Measurements from ENCODE around the gene PCP2. TPM values are rescaled to one million over a fixed set of nuclear protein-coding genes. Genes with fewer than 3 reads are reported as not detected.

Gene PCP2
- total and polyA plus RNA-seq, 2 of the 13 experiments (the other 11 are each of a cell fraction or from before 2014, with no cell fraction given): 0.62 TPM; not detected in 1

DNA sequence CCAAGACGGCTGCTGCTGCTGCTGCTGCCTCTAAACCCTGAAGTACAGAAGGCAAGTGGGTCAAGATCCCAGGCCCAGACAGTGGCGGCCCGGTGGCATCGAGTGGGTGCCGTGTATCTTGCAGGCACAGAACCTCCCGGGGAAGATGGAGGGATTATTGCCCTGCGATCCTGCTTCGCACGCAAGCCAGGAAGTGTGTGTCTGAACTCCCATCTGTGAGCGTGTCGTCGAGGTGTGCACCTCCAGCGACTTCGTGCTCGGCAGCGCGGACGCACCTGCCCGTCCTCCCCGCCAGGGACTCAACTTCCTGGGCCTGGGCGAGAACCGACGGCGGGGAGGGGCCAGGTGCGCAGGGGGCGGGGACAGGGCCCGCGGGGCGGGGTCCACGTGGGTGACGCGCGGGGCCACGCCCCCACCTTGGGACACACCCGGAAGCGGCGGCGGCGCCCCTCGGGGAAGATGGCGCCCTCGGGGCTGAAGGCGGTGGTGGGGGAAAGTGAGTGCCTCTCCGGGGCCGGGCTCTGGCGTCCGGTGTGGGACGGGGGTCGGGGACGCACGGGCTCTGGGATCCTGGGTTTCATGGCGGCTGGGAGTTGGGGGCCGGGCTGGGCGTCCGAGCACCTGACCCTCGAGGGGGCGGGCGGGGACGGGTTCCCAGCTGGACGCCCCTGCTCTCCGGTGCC, 3.3 kb upstream of the PCP2 start, which contains the start of gene STXBP2 (continued):
- TF ChIP-seq, protein P1, sequence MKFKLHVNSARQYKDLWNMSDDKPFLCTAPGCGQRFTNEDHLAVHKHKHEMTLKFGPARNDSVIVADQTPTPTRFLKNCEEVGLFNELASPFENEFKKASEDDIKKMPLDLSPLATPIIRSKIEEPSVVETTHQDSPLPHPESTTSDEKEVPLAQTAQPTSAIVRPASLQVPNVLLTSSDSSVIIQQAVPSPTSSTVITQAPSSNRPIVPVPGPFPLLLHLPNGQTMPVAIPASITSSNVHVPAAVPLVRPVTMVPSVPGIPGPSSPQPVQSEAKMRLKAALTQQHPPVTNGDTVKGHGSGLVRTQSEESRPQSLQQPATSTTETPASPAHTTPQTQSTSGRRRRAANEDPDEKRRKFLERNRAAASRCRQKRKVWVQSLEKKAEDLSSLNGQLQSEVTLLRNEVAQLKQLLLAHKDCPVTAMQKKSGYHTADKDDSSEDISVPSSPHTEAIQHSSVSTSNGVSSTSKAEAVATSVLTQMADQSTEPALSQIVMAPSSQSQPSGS (CRISPR knock-in tag; IDR thresholded peaks at IDR 0.05): no peak
- no peak for TF ChIP-seq ZNF558 (CRISPR knock-in tag; IDR thresholded peaks at IDR 0.05; ENCODE audit: borderline replicate concordance)
- TF ChIP-seq, protein P2, sequence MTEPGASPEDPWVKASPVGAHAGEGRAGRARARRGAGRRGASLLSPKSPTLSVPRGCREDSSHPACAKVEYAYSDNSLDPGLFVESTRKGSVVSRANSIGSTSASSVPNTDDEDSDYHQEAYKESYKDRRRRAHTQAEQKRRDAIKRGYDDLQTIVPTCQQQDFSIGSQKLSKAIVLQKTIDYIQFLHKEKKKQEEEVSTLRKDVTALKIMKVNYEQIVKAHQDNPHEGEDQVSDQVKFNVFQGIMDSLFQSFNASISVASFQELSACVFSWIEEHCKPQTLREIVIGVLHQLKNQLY (CRISPR knock-in tag; IDR thresholded peaks at IDR 0.05): no peak
- TF ChIP-seq, protein P3, sequence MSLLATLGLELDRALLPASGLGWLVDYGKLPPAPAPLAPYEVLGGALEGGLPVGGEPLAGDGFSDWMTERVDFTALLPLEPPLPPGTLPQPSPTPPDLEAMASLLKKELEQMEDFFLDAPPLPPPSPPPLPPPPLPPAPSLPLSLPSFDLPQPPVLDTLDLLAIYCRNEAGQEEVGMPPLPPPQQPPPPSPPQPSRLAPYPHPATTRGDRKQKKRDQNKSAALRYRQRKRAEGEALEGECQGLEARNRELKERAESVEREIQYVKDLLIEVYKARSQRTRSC (CRISPR knock-in tag; IDR thresholded peaks at IDR 0.05; ENCODE audit: low read depth): no peak; the same call in 1 of the 2 replicates
- no peak for TF ChIP-seq TP53 (CRISPR knock-in tag; conservative IDR thresholded peaks at IDR 0.05)
- TF ChIP-seq RXRA (CRISPR knock-in tag; IDR thresholded peaks at IDR 0.05): peak; percentile 35; the same call in 1 of the 2 replicates
- no peak for TF ChIP-seq XBP1 (CRISPR knock-in tag; IDR thresholded peaks at IDR 0.05)
- no peak for TF ChIP-seq DNMT3B (CRISPR knock-in tag; conservative IDR thresholded peaks at IDR 0.05)
- TF ChIP-seq CC2D1A (CRISPR knock-in tag; IDR thresholded peaks at IDR 0.05): no peak
- TF ChIP-seq AGO1 (IDR thresholded peaks at IDR 0.05; ENCODE audit: low read depth, low read length, poor library complexity, severe bottlenecking): no peak
- 0 out of 2 replicates have a peak, but pooled peaks have one; percentile 60 for TF ChIP-seq IRX3 (CRISPR knock-in tag; IDR thresholded peaks at IDR 0.05; ENCODE audit: borderline replicate concordance, low read depth)
- no peak for TF ChIP-seq KAT7 (CRISPR knock-in tag; IDR thresholded peaks at IDR 0.05; ENCODE audit: borderline replicate concordance)
- TF ChIP-seq, protein P4, sequence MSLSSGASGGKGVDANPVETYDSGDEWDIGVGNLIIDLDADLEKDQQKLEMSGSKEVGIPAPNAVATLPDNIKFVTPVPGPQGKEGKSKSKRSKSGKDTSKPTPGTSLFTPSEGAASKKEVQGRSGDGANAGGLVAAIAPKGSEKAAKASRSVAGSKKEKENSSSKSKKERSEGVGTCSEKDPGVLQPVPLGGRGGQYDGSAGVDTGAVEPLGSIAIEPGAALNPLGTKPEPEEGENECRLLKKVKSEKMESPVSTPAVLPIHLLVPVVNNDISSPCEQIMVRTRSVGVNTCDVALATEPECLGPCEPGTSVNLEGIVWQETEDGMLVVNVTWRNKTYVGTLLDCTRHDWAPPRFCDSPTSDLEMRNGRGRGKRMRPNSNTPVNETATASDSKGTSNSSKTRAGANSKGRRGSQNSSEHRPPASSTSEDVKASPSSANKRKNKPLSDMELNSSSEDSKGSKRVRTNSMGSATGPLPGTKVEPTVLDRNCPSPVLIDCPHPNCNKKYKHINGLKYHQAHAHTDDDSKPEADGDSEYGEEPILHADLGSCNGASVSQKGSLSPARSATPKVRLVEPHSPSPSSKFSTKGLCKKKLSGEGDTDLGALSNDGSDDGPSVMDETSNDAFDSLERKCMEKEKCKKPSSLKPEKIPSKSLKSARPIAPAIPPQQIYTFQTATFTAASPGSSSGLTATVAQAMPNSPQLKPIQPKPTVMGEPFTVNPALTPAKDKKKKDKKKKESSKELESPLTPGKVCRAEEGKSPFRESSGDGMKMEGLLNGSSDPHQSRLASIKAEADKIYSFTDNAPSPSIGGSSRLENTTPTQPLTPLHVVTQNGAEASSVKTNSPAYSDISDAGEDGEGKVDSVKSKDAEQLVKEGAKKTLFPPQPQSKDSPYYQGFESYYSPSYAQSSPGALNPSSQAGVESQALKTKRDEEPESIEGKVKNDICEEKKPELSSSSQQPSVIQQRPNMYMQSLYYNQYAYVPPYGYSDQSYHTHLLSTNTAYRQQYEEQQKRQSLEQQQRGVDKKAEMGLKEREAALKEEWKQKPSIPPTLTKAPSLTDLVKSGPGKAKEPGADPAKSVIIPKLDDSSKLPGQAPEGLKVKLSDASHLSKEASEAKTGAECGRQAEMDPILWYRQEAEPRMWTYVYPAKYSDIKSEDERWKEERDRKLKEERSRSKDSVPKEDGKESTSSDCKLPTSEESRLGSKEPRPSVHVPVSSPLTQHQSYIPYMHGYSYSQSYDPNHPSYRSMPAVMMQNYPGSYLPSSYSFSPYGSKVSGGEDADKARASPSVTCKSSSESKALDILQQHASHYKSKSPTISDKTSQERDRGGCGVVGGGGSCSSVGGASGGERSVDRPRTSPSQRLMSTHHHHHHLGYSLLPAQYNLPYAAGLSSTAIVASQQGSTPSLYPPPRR (CRISPR knock-in tag; IDR thresholded peaks at IDR 0.05; ENCODE audit: borderline replicate concordance): peak; percentile 67
- TF ChIP-seq, protein P5, sequence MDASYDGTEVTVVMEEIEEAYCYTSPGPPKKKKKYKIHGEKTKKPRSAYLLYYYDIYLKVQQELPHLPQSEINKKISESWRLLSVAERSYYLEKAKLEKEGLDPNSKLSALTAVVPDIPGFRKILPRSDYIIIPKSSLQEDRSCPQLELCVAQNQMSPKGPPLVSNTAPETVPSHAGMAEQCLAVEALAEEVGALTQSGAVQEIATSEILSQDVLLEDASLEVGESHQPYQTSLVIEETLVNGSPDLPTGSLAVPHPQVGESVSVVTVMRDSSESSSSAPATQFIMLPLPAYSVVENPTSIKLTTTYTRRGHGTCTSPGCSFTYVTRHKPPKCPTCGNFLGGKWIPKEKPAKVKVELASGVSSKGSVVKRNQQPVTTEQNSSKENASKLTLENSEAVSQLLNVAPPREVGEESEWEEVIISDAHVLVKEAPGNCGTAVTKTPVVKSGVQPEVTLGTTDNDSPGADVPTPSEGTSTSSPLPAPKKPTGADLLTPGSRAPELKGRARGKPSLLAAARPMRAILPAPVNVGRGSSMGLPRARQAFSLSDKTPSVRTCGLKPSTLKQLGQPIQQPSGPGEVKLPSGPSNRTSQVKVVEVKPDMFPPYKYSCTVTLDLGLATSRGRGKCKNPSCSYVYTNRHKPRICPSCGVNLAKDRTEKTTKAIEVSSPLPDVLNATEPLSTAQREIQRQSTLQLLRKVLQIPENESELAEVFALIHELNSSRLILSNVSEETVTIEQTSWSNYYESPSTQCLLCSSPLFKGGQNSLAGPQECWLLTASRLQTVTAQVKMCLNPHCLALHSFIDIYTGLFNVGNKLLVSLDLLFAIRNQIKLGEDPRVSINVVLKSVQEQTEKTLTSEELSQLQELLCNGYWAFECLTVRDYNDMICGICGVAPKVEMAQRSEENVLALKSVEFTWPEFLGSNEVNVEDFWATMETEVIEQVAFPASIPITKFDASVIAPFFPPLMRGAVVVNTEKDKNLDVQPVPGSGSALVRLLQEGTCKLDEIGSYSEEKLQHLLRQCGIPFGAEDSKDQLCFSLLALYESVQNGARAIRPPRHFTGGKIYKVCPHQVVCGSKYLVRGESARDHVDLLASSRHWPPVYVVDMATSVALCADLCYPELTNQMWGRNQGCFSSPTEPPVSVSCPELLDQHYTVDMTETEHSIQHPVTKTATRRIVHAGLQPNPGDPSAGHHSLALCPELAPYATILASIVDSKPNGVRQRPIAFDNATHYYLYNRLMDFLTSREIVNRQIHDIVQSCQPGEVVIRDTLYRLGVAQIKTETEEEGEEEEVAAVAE (CRISPR knock-in tag; IDR thresholded peaks at IDR 0.05; ENCODE audit: borderline replicate concordance): peak; percentile 54; the same call in 1 of the 2 replicates
- TF ChIP-seq FLYWCH1 (CRISPR knock-in tag; IDR thresholded peaks at IDR 0.05): no peak
- 0 out of 2 replicates have a peak, but pooled peaks have one; percentile 46 for TF ChIP-seq ZNF546 (CRISPR knock-in tag; conservative IDR thresholded peaks at IDR 0.05)
- peak; percentile 85 for TF ChIP-seq ZC3H13 (CRISPR knock-in tag; IDR thresholded peaks at IDR 0.05)
